Islet precursor cell (in vitro differentiated cells): ENCODE results near the gene MFAP2.
"Not testable (repeated sequence)": the region's sequence is repeated elsewhere in the genome, so short reads cannot be mapped to it uniquely, and the experiment has no call there.

Experiments
- DNase-seq: peaks from one replicate; pipeline ENCODE4 v3.0.0-alpha.2; 2018

Gene MFAP2

DNA sequence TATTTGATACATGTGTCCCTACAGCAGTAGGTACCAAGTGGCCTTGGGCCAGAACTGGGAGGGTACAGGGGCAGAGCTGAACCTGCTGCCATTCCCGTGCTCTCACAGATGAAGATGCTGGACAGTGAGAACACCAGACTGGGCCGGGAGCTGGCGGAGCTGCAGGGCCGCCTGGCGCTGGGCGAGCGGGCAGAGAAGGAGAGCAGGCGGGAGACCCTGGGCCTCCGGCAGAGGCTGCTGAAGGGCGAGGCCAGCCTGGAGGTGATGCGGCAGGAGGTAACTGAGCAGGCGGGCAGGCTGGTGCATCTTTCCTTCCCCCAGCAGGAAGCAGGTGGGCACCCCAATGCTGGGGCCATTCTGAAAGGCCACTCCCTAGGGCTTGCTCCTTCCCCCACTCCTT, 21.9 kb downstream of the MFAP2 start:
- no peak for DNase-seq

DNA sequence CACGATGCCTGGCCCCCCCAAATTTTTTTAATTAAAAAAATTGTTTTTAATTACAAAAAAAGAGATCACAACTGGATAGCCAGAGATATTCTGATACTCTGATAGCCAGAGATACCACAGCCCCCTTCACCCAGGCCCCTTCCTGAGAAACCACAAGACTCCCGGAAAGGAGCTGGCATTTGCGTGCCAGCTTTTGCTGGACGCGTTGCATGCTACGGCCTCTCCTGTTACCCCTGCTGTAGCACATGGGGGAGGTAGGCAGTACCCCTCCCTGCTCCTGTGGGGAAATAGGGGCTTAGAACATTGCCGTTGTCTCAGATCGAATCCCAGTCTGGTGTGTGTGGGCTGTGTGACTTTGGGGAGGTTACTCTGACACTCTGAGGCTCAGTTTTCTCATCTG, 22.7 kb downstream of the MFAP2 start:
- DNase-seq = no peak

DNA sequence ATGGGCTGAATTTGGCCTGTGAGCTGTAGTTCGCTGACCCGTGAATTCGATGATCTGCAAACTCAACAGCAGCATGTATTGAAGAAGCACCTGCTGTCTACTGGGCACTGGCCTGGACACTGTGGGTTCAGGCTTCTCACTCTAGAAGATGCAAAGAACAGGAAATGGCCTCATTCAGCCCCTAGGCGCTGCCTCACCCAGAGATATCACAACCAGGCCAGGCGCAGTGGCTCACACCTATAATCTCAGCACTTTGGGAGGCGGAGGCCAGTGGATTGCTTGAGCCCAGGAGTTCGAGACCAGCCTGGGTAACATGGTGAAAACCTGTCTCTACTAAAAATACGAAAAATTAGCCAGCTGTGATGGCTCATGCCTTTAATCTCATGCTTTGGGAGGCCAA, 23.6 kb downstream of the MFAP2 start:
- no peak for DNase-seq

DNA sequence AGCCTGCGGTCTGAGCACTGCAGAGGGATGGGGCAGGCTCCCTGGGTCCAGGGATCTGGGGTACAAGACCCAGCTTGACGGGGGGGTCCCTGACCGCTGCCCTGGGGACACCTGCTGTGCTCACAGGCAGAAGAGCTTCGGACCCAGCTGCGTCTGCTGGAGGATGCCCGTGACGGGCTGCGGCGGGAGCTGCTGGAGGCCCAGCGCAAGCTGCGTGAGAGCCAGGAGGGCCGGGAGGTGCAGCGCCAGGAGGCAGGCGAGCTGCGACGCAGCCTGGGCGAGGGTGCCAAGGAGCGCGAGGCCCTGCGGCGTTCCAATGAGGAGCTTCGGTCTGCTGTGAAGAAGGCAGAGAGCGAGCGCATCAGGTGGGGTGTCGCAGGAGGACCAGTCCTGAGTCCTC, 25.2 kb downstream of the MFAP2 start:
- no peak for DNase-seq

DNA sequence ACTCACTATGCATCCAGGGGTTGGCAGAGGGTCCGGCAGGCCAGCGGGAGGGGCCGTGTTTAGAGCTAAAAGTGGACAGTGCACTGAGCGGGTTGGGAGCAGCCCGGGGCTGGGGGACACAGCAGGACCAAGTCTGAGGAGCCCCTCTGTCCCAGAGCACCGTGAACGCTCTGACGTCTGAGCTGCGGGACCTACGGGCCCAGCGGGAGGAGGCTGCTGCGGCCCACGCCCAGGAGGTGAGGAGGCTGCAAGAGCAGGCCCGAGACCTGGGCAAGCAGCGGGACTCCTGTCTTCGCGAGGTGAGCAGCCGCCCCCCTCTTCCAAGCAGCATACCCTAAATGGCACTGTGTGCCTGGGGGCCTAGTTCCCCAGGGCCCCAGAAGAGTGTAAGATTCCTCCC, 25.8 kb downstream of the MFAP2 start:
- no peak for DNase-seq

DNA sequence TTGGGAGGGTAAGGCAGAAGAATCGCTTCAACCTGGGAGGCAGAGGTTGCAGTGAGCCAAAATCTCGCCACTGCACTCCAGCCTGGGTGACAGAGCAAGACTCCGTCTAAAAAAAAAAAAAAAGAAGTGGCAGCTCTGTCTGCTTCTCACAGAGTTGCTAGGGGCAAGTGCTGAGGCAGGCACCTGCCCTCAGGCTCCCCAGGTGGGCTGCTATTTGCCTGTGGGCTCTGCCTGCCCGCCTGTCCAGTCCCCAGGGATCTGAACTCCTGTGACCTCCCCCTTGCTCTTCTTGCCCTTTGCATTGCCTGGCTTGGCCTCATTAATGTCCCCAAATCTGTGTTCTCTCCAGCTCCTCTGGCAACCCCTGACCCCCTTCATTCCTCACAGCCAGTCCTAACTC, 28.0 kb downstream of the MFAP2 start:
- DNase-seq = not testable (repeated sequence)

DNA sequence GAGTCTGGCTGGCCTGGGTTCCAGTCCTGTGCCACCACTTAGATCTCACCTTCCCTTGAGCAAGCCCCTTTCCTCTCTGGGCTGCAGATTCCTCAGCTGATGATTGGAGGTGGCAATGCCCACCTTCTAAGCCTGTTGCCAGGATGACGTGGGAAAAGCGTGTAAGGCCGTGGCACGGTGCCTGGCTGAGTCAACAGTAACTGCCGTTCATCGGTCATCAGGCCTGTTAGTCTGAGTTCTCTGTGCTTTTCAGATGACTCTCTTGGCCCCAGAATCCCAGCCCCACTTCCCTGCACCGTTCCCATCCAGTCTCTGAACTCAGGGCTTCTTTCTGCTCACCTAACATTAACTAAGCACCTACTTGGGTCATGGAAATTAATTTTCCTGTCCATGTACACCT, 31.4 kb downstream of the MFAP2 start:
- DNase-seq = not testable (repeated sequence)

DNA sequence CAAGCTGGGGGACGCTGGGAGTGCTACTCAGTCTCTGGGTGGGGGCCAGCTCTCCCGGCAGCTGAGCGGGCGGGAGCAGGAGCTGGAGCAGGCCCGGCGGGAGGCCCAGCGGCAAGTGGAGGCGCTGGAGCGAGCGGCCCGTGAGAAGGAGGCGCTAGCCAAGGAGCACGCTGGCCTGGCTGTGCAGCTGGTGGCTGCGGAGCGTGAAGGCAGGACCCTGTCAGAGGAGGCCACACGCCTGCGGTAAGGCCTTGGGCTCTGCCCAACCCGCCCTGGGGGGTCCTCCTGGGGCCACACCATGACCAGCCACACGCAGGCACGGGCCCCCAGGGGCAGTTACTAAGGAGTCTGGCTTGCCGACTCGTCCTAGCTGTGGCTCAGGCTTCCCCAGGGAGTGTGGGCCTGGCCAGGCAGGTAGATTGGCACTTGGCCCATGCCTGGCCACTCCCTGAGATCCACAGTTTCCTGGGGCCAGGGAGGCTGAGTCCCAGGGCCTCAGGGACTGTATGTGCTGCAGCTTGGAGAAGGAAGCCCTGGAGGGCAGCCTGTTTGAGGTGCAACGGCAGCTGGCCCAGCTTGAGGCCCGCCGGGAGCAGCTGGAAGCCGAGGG, 32.0 kb downstream of the MFAP2 start:
- DNase-seq = not testable (repeated sequence)

DNA sequence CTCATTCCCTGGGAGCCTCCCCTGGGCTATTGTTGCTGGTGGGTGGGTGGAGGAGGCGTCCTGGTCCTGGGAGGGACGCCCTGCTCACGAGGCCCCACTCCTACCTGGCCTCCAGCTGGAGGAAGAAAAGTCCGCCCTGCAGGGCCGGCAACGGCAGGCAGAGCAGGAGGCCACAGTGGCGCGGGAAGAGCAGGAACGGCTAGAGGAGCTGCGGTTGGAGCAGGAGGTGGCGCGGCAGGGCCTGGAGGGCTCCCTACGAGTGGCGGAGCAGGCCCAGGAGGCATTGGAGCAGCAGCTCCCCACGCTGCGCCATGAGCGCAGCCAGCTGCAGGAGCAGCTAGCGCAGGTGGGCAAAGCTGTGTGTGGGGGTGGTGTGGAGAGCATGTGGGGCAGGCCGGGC, 33.8 kb downstream of the MFAP2 start:
- peak; percentile 46 for DNase-seq

DNA sequence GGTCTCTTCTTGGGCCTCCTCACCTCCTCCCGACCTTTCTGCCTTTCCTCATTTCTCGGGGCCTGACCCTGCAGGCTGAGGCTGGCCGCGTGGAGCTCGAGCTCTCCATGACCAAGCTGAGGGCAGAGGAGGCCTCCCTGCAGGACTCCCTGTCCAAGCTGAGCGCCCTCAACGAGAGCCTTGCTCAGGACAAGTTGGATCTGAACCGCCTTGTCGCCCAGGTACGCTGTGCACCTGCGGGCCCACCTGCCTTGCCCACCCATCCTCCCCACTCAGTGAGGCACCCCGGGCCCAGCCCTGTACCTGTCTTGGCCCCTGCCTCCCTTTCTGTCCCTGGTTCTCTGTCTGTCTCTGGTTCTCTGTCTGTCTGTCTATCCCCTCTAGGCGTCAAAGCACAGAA, 34.2 kb downstream of the MFAP2 start:
- not testable (repeated sequence) for DNase-seq

DNA sequence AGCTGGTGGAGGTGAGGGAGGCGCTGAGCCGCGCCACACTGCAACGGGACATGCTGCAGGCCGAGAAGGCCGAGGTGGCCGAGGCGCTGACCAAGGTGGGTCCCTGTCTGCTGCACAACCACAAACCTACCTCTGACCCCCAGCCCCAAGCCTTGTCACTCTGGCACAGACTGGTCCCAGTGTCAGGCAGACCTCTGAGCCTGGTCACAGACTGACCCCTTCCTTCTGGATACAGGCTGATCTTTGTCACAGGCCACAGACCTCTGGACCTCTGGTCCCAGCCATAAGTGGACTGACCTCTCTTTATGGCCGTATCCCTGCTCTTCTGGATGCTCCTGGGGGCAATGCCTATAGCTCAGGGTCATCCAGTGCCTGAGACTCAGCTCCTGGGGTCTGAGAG, 34.9 kb downstream of the MFAP2 start:
- not testable (repeated sequence) for DNase-seq

DNA sequence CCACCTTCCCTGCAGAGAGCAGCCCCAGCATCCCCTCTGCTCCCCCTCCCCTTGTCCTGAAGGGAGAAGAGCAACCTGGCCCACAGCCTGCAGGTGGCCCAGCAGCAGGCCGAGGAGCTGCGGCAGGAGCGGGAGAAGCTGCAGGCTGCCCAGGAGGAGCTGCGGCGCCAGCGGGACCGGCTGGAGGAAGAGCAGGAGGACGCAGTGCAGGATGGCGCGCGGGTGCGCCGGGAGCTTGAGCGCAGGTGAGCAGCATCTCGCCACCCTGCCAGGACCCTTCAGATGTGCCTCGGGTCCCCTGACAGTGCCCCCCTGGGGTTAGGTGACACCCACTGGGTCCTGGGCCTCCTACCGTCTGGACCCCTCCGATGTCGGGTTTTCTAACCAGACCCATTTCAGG, 36.4 kb downstream of the MFAP2 start:
- DNase-seq = no peak

DNA sequence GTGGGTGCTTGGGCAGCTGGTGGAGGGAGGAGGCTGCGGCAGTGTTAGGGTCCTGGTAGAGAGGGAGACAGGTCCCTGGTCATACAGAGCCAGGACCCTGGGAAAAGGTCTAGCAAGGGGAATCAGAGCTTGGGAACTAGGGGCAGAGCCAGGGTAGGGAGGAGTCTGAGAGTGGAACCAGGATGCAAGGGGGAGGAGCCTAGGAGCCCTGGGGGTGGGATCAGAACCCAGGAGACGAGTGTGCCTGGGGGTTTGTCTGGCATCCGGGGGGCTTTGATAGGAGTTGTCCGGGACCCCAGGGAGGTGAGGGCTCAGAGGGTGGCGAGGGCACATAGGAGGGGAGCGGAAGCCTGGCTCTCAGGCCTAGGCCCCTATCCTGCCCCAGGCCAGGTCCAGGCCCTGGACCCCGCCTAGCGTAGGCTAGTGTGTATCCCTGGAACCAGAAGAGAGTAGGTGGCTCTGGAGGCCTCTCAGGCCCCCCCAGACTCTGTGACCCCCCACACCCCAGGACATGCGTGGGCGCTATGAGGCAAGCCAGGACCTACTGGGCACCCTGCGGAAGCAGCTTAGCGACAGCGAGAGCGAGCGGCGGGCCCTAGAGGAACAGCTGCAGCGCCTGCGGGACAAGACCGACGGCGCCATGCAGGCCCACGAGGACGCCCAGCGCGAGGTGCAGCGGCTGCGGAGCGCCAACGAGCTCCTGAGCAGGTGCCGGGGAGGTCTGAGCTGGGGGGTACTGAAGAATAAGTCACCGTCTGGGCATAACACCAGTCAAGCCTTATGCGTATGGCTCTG, 40.8 kb downstream of the MFAP2 start:
- peak; percentile 47 for DNase-seq

DNA sequence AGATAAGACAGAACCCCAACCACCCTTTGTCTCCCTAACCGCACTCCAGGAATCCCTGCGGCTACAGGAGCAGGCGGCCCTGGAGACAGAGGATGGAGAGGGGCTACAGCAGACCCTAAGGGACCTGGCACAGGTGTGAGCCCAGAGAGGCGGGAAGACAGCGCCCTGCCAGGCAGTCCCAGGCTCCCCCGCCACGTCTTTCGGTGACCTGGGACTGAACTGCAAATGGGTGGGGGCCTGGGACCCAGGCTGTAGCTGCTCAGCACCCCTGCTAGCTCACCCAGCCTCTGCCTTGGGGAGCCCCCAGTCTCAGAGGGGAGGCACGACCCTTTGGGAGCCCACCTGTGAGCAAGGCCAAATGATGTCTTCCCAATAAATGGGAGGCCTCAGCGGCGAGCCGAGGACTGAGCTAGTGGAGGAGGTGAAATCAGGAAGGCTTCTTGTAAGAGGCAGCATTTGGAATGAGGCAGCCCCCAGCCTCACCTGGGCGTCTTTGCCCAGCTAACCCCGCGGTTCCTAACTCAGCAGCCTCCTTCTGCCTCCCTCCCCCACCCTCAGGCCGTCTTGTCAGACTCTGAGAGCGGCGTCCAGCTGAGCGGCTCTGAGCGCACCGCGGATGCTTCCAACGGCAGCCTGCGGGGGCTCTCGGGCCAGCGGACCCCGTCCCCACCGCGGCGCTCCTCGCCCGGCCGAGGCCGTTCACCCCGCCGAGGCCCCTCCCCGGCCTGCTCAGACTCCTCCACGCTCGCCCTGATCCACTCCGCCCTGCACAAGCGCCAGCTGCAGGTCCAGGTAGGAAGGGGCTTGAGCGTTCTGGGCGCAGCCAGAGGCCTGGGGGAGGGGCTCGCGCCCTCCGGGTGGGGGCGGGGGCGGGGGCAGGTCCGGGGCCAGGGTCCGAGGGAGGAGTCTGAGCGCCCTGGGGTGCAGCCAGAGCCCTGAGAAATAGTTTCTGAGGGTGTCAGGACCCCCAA, 41.8 kb downstream of the MFAP2 start:
- peak; percentile 68 for DNase-seq

DNA sequence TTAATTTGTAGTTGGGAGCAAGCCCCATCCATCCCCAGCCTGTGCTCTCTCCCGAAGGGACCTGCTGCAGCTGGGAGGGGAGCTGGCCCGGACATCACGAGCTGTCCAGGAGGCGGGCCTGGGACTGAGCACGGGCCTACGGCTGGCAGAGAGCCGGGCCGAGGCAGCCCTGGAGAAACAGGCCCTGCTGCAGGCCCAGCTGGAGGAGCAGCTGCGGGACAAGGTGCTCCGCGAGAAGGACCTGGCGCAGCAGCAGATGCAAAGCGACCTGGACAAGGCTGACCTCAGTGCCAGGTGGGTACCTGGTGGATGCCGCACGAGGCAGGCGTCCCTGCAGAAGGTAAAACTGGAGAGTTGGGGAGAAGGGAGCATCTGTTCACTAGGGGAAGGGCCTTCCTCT, 43.8 kb downstream of the MFAP2 start:
- peak; percentile 45 for DNase-seq

DNA sequence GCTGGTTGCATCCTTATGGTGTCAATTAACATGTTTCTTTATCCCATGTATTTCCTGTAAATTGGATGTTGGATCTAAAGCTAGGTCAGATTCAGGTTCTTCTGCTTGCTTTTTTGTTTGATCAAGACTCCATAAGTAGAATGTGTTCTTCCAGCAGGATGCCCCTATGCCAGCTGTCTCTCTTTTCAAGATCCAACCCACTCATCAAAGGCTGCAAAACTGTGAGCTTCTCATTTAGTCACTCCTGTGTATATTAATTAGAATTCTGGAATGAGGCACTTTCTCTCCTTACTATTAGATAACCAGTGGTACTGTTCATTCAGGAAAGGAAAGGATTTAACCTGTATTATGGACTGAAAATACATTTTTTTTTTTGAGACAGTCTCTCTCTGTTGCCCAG, 46.5 kb downstream of the MFAP2 start:
- not testable (repeated sequence) for DNase-seq

DNA sequence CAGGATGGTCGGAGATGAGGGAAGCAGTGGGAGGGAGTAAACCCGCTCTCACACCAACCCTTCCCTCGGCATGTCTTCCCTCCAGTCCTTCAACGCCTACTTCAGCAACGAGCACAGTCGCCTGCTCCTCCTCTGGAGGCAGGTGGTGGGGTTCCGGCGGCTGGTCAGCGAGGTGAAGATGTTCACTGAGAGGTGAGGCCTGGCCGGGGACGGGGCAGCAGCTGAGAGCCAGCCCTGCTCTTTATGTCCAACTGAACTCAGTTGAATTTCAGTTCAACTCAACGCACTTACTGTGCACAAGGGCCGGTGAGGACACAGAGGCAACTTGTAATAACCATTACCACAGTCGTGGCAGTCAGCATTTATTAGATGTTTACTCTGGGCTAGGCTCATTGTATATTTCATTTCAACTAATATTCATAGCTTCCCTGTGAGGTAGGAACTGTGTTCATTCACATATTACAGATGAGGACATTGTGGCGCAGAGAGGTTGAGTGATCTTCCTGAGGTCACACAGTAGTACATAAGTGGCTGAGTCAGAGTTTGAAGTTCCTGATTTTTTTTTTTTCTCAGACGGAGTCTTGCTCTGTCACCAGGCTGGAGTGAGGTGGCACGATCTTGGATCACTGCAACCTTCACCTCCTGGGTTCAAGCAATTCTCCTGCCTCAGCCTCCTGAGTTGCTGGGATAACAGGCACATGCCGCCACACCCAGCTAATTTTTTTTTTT, 49.0 kb downstream of the MFAP2 start:
- DNase-seq = peak; percentile 48

DNA sequence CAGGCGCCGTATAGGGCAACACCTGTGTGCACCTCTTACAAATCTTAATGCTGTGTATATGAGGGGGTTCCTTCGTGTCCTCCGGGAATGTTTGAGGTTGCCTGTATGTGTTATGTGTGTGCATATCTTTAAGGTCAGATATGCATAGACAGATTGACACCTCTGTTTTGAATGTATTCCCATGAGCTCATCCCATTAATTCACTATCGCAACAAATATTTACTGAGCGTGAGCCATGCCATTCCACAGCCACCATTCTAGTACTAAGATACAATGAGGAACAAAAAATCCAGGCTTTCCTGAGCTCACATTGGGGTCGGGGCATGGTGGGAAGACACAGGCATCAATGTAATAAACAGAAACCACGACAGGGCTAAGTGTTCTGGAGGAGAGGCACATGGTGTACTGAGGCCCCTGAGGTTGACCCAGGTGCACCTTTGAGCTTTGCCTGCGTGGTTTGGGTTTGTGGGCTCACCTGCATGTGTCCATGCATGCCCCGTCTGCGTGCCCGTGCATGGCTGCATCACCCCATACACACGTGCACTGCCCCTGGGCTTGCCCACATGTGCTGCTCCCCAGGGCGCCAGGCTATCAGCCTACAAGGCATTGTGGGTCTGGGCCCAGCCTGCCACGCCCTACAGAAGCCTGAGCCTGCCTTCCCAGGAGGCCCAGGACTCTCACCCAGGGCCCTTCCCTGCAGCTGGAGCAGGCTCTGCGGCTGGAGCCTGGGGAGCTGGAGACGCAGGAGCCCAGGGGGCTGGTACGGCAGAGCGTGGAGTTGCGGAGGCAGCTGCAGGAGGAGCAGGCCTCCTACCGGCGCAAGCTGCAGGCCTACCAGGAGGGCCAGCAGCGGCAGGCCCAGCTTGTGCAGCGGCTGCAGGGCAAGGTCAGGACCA, 51.0 kb downstream of the MFAP2 start:
- peak; percentile 45 for DNase-seq

DNA sequence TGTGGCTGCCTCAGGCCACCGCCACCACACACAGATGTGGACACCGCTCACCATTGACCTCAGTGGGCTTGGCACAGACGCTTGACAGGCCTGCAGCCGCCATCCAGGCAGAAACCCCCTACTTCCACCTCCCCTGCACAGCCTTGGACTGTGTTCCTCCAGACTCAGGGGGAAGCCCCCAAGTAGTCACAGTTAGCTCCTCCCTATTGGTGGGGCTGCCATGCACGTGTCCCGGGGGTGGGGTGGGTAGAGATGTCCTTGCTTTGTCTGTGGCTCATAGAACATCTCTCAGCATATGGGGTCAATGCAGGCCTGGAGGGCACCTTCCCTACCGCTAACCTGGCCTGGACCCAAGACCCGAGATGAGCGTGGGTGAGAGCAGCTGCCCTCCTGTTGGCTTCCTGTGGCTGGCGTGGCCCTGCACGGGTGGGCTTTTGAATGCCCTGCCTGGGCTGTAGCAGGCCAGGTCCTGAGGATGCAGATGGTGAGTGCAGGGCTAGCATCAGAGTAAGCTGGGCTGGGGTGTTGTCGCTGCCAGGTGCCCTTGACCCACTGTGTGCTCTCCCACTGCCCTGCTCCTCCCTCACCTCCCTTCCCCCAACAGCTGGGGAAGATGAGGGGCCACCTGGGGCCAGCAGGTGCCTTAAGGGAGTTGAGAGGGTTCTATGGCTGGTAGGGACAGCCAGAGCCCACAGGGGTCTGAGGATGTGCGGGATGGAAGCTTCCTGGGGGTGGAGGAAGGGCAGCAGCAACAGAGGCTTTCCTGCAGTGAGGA, 52.5 kb downstream of the MFAP2 start:
- no peak for DNase-seq

DNA sequence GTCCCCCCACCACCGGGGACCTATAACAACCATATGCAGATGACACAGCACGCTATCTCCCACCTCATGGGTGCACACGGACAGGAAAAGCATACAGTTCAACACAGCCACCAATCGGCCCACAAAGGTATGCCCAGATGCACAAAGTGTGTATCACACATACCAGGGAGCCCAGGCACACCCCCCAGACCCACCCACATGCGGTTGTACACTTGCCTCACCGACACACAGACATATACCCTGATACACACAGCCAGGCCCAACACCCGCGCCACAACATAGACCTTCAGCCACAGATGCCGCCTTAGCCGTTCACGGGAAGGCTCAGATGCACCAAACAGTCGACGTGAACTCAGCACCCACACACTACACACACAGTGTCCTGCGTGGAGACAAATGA, 53.2 kb downstream of the MFAP2 start:
- DNase-seq = no peak

DNA sequence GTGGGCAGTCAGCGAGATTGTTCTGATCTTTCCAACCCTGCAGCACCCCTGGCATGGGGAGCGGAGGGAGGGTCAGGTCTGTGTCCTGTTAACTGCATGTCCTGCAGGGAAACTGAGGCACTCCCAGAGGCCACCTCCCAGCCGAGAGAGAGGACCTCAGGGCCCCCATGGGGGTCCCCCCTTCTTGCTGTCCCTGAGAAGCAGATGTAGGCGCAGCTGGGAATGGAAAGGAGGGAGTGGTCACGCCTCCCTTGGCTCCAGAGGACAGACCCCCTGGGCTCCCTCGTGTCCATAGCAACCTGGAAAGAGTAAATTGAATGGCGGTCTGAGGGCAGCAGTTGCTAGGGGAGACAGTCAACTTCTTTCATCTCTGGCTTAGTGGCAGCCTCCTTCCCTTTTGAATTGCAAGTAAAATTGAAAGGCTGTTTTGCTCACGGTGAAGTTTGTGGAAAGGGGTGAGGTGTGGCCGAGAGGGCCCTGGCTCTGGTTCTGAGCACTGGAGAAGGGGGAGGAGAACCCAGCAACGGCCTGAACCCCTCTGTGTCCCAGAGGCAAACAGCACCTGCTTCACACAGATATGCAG, 53.8 kb downstream of the MFAP2 start:
- no peak for DNase-seq
